Measurements from ENCODE around the gene SELENOW.

- TF ChIP-seq CTCF (IDR thresholded peaks at IDR 0.05) (no peak), POLR2AphosphoS5 (IDR thresholded peaks at IDR 0.05) (no peak)
Measured at GRCh38 chr19:47798904-47799266, 20.4 kb downstream of the SELENOW start.

Data from esophagus muscularis mucosa (tissue), 3 donors.